NCI-H69 (cell line): ENCODE results near the gene SLC1A6.
"Not testable (repeated sequence)": the region's sequence is repeated elsewhere in the genome, so short reads cannot be mapped to it uniquely, and the experiment has no call there.

Experiments
- DNase-seq: peaks from one replicate; lab custom pipeline; 2025; lab: John Stamatoyannopoulos, UW

The SLC1A6 gene

DNA sequence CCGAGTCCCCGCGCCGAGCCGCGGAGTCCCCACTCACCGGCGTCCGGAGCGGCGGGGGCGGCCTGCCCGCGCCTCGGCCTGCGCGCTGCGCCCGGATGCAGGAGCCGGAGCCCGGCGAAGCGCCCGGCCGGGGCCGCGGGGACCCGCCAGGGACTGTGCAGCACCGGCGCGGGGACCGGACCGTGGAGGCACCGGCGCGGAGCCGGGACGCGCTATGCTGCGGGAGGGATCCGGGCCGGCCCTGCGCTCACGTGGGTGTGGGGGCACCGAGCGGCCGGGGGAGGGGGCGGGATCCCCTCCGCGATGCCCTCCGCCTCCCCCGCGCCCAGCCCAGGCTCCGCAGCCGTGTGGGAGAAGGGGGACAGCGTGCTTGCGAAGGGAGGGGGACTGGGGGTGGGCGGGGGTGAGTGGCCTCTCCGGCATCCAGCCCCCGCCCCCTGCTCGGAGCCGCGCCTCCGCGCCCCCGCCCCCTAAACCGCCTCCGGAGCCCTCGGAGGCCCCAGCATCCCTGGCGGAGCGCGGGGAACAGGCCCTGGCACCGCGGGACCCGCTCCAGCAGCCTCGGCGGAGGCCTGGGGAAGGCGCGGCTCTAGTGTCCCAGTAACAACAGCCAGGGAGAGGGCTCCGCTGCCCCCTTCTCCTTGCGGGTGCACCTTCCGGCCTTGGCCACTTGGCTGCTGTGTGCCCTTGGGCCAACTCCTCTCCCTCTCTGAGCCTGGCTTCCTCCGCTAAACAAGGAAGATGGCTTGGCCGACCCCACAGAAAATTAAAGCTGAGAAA lies at the start of gene SLC1A6:
TSS of gene SLC1A6 (minus strand) at position 389 of the 780 bp plus-strand sequence. CDS start 6,954 bp downstream, outside the sequence.
- DNase-seq: peak; percentile 8

- DNase-seq: no peak
Observed at GRCh38 chr19:15028490-15028889, 48.8 kb upstream of the SLC1A6 start.

DNA sequence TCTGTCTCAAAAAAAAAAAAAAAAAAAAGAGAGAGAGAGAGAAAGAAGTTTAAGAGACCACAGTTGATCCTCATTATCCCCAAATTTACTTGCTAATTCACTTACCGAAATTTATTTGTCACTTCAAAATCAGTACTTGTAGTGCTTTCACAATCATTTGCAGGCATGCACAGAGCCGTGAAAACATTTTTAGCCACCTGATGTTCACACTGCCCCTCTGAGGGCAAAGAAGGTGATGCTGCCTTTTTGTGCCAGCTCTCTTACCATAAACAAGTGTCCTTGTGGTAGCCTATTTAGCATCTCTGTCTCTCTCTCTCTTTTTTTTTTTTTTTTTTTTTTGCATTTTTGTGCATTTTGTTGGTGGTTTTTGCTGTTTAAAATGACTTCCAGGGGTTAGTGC lies 45.6 kb upstream of the SLC1A6 start:
- DNase-seq: peak; percentile 3

GRCh38 chr19:15022752-15023151 lies 43.1 kb upstream of the SLC1A6 start:
- DNase-seq: no peak

- no peak for DNase-seq
Observed at GRCh38 chr19:15021286-15022007, 41.8 kb upstream of the SLC1A6 start.

- not testable (repeated sequence) for DNase-seq
Observed at GRCh38 chr19:15018836-15019235, 39.2 kb upstream of the SLC1A6 start.

DNA sequence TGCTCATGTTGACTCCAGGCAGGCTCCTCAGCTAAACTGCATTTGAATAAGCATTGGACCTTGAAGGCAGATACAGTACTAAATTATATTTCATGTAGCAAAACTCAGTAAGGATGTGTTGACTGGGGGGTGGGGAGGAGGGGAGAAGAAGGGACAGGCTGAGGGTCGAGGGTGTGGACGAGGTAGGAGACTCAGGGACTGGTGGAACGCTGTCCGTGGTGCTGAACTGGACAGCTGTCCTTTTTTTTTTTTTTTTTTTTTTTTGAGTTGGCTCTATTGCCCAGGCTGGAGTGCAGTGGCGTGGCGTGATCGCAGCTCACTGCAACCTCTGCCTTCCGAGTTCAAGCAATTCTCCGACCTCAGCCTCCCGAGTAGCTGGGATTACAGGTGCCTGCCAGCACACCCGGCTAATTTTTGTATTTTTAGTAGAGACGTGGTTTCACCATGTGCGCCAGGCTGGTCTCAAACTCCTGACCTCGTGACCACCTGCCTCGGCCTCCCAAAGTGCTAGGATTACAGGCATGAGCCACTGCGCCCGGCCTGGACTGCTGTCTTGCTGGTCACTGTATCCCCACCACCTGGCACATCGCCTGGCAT lies 36.4 kb upstream of the SLC1A6 start:
- no peak for DNase-seq

GRCh38 chr19:15014579-15014978 lies 34.9 kb upstream of the SLC1A6 start:
- DNase-seq: no peak

GRCh38 chr19:15010501-15011300 lies 31.0 kb upstream of the SLC1A6 start:
- DNase-seq: no peak

DNA sequence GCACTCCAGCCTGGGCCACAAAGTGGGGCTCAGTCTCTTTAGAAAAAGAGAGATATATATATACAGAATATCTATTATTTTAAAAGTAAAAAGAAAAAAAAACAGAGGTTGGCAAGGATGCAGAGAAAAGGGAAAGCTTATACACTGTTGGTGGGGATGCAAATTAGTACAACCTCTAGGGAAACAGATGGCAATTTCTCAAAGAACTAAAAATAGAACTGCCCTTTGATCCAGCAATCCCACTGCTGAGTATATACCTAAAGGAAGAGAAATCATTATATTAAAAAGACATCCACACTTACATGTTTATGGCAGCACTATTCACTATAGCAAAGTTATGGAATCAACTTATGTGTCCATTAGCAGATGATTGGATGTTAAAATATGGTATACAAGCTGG lies 28.6 kb upstream of the SLC1A6 start:
- no peak for DNase-seq

DNA sequence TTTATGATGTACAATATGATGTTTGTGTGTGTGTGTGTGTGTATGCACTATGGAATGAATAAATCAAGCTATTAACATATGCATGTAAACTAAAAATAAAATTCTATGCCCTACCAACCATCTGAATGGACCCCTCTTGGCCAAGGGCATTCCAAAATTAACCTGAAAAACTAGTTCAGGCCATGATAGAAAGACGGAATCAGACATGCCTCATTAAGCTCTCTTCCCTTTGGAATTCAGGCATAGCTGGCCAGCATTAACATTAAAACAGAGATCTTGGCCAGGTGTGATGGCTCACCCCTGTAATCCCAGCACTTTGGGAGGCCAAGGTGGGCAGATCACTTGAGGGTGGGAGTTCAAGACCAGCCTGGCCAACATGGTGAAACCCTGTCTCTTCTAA lies 18.3 kb upstream of the SLC1A6 start:
- no peak for DNase-seq

- DNase-seq: no peak
Observed at GRCh38 chr19:14992780-14993179, 13.1 kb upstream of the SLC1A6 start.

DNA sequence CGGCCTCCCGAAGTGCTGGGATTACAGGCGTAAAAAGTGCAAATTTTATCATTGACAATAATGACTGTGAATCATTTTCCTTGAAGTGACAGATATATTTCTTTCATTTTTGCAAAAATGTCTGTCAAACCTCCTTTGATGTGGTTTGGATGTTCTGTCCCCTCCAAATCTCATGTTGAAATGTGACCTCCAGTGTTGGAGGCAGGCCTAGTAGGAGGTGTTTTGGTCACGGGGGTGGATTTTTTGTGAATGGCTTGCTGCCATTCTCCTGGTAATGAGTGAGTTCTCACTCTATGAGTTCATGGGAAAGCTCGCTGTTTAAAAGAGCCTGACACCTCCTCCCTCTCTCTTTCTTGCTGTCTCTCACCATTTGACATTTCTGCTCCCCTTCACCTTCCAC lies 5.5 kb upstream of the SLC1A6 start:
- no peak for DNase-seq

DNA sequence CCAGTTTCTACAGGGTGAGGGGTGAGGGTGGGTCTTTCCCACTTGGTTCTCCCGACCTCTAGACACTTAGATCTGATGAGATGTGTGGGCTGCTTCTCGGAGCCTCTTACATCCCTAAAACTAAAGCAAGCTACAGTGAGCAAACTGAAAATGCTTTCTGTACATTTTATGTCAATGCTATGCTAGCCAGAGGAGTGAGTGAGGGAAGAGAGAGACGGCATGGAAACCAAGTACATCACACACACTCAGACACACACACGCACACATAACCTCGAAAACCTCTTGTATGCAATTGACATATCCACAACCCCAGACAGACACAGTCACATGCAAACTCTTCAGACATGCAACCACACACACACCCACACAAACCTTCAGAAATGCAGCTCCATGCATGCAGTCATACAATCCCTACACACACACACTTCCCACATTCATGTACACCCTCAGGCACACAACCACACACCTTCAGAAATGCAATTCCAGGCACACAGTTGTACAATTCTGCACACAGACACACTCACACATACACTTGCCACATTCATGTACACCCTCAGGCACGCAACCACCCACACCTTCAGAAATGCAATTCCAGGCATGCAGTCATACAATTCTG lies 1.4 kb downstream of the SLC1A6 start:
- no peak for DNase-seq

GRCh38 chr19:14977128-14977527 lies 2.5 kb downstream of the SLC1A6 start:
- DNase-seq: no peak

- no peak for DNase-seq
Observed at GRCh38 chr19:14974488-14974887, 5.2 kb downstream of the SLC1A6 start.

DNA sequence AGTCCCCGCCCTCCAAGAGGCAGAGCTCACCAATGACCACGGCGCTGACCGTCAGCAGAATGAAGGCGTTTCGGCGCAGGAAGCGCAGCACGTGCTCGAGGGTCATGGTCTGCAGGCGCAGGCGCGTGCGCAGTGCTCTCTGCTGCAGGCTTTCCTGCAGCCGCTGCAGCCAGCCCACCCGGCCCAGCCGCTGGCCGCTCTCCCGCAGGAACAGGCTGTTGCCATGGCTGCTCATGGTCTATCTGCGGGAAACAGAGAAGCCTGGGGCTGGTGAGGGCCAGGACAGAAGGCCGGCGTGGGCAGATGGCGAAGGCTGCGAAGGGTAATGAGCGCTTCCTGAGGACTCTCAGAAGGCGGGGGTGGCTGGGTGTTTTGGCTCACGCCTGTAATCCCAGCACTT lies 7.0 kb downstream of the SLC1A6 start:
- peak; percentile 7 for DNase-seq

- DNase-seq: no peak
Observed at GRCh38 chr19:14971474-14971873, 8.2 kb downstream of the SLC1A6 start.

DNA sequence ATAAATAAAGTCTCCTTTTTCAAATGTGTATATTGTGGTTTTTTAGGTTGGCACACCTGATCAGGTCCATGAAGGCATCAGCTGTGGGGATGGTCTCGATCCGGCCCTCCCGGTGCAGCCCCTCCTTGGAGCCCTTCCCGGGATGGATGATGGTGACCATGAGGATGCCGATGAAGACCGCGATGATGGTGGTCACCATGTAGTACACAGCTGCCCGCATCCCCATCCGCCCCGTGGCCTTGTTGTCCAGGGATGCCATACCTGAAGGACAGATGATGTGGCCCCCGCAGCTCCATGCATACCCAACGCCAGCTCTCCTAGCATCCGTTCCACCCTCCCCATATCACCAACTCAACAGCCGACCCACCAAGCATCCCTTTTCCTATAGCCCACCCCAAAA lies 11.4 kb downstream of the SLC1A6 start:
- no peak for DNase-seq

DNA sequence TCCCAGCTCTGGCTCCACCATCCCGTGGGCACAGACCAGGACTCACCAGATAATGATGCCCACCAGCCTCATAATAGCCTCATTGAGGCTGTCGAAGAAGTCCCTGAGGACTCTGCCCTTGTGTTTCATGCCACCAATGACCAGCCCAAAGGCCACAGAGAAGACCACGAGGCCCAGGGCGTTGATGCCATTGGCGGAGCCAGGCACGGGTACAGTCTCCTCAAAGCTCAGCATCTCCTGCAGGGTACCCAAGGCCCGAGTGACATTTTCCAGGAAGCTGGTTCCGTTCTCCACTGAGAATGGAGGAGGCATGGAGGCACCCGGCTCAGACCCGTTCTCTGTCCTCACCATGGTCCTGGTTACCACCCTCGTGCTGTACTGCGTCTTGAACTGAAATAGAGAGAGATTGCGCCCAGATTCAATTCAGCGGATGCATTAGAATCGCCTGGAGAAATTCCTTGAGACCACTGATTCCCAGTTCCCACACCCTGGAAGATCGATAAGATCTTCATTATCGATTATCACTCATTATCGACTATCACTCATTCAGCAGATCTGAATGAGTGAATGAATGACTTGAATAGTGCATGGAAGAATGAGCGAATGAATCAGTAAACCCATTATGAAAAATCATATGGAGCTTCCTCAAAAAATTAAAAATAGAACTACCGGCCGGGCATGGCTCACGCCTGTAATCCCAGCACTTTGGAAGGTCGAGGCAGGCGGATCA lies 17.5 kb downstream of the SLC1A6 start:
- no peak for DNase-seq

DNA sequence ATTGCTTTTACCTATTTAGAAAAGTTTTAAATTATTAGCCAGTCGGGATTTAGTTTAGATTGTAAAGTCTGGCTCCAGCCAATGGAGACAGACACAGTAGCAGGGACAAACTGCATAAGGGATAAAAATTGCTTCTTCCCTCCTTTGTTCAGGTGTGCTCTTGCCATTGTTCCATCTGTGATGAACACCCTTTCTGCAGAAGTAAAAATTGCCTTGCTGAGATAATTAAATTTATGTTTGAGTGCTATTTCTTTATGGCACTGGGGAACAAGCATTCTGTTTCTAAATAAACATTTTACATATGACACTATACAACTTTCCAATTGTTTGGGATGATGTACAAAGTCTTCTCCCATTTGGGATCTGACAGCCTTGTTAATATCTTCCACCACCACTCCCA lies 20.4 kb downstream of the SLC1A6 start:
- DNase-seq: no peak
